ENCODE results near the gene C20orf204.

- TF ChIP-seq, protein P1, sequence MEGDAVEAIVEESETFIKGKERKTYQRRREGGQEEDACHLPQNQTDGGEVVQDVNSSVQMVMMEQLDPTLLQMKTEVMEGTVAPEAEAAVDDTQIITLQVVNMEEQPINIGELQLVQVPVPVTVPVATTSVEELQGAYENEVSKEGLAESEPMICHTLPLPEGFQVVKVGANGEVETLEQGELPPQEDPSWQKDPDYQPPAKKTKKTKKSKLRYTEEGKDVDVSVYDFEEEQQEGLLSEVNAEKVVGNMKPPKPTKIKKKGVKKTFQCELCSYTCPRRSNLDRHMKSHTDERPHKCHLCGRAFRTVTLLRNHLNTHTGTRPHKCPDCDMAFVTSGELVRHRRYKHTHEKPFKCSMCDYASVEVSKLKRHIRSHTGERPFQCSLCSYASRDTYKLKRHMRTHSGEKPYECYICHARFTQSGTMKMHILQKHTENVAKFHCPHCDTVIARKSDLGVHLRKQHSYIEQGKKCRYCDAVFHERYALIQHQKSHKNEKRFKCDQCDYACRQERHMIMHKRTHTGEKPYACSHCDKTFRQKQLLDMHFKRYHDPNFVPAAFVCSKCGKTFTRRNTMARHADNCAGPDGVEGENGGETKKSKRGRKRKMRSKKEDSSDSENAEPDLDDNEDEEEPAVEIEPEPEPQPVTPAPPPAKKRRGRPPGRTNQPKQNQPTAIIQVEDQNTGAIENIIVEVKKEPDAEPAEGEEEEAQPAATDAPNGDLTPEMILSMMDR (IDR thresholded peaks at IDR 0.05; ENCODE audit: poor library complexity, severe bottlenecking) = no peak
- no peak for TF ChIP-seq TAF1 (IDR thresholded peaks at IDR 0.05; ENCODE audit: low read depth)
- no peak for TF ChIP-seq EP300 (conservative IDR thresholded peaks at IDR 0.05; ENCODE audit: poor library complexity, severe bottlenecking)
- no peak for TF ChIP-seq SMC3 (conservative IDR thresholded peaks at IDR 0.05; ENCODE audit: poor library complexity)
- TF ChIP-seq POLR2AphosphoS5 (IDR thresholded peaks at IDR 0.05) = no peak
- TF ChIP-seq RAD21 (conservative IDR thresholded peaks at IDR 0.05) = no peak
- TF ChIP-seq EZH2 (IDR thresholded peaks at IDR 0.05; ENCODE audit: borderline replicate concordance, insufficient read depth, low read length, poor library complexity, severe bottlenecking) = no peak
Measured at GRCh38 chr20:64055893-64056638, 20.1 kb downstream of the C20orf204 start.

Data from neural cell (in vitro differentiated cells).